Left forelimb (tissue), 1 donor: ENCODE data around the gene TMEM234.

ENCODE experiments used
- DNase-seq: peaks from one replicate; pipeline ENCODE4 v3.0.0-alpha.2; 2018; ENCODE audit warnings: low spot score

TMEM234 gene

DNA sequence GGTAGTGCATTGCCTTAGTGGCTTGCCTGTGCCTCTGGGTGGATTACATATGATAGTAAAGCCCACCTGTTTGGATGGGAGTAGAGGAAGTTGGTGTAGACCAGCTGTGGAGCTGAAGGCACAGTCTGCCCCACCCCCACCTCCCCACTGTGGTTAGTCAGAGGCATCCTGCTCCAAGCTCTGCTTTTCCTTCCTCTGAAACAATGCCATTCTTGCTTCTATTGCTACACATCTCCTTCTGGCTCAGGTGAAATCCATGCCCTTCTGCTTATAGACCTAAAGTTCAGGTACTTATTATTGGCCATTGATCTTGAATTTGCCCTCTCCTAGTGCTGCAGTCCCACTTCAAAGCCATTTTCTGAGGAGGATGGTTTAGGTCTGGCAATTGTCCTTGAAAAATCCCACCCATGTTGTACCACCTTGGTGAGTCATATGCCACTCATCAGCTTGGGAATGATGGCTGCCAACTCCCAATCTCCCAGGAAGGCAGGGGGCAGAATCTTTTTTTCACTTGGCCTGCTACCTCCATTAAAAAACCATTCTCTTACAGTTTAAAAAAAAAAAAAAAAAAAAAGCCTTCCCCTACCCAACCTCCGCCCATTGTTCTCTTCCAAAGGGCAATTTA lies 49.4 kb downstream of the TMEM234 start:
- DNase-seq = no peak

DNA sequence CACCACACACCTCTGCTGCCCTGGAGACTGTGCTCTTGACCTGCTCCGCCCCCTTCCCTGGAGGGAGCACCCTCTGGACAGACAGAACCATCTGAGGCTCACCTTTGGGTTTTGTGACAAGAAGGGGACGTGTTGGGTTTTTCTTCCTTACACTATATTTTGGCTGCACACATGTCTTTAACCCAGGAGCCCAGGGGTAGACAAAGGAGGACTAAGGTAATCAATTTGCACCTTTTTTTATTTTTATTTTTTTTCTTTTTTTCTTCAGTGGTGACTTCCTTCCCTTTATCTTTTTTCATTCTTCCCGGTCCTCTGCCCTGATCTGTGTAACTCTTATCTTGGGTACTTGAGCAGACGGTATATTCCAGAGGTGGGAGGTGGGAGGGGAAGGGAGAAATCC lies 51.2 kb downstream of the TMEM234 start:
- DNase-seq = no peak
